Activated CD8-positive, alpha-beta memory T cell treated with anti-CD3 and anti-CD28 coated beads, Interleukin-2, amount 50 U/mL, for 48 hours (primary cell): ENCODE measurements around the gene THEM5.

Source experiments
- DNase-seq: peaks from one replicate; pipeline ENCODE4 v3.0.0-alpha.2; 2020

Gene THEM5

GRCh38 chr1:151838222-151839081 lies 15.1 kb downstream of the THEM5 start:
- DNase-seq: peak; percentile 74

DNA sequence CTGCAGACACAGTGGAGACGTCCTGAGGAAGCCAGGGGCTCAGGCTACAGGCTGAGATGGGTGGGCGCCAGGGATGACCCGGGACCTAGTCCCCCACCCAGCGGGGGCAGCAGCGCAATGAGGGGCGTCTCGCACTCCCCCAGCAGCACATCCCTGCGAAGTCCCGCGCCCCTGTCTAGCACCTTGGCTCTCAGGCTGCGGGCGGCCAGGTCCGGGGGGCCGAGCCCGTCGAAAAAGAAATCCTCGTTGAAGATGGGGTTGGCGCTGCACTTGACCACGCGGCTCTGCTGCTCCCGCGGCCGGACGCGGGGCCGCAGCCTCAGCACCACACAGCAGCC lies 15.7 kb downstream of the THEM5 start:
- no peak for DNase-seq

DNA sequence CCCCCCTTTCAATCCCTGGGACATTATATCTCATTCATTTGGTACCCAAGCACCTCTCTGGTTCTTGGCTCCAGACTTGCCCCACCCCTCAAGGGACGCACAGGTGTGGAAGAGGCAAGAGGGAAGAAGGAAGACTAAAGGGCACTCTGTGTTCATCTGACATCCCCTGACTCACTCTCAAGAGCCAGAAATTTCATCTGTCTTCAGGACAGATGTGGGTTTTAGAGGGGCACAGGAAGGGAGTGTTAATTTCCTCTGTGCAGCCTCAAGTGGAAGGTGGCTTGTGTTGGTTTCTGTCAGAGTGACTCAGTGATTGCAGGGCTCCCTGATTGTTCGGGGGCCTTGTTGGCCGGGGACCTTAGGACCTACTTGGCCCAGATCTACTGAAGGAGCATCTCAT lies 16.3 kb downstream of the THEM5 start:
- DNase-seq: no peak

- no peak for DNase-seq
Measured at GRCh38 chr1:151835596-151835995, 17.9 kb downstream of the THEM5 start.

DNA sequence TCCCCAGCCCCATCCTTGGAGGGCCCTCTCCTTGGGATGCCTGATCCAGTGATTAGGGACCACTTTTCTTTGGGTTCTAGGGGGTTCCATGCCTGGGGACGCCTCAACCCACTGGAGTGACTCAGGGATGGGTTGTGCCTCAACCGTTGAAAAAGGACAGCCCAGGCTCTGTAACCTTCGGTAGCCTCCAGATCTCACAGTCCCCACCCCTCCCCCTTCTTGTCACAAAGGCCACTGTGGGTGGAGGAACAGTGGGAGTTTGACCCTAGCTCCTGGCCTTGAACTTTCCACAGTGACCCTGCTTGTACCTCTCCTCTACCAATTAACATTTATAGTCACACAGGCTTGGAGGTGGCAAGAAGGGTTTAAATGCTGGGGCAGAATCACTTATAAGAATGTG lies 19.3 kb downstream of the THEM5 start:
- no peak for DNase-seq

DNA sequence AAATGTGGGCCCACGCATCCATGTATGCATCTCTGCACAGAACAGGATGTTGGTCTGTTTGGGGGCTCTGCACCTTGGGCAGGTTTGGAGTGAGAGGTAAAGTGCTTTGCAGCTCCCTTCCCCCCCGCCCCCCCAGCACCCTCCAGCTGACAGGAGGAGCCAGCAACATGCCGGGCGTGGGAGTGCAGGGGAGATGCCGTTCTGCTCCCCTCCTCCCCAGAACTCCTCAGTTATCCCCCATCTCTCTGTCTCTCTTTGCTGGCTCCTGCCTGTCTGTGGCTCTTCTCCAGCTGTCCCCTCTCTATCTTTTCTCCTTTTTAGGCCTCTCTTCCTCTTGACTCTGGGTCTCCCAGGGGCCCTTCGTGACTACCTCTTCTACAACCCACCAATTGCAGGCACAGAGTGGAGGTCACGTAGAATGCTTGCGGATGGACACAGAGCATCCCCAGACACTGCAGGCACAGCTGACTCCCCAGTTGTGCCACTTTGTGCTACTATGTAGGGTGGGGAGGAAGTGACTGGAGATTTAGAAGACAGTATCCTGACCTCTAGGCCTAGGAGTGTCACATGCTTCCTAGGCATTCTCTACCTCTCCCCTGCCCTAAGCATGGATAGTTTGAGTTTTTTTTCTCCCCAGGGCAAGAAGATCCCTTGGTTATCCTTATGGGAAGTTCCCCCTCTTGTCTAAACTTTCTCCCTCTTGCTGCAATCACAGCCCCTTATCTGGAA lies 20.2 kb downstream of the THEM5 start:
- no peak for DNase-seq

DNA sequence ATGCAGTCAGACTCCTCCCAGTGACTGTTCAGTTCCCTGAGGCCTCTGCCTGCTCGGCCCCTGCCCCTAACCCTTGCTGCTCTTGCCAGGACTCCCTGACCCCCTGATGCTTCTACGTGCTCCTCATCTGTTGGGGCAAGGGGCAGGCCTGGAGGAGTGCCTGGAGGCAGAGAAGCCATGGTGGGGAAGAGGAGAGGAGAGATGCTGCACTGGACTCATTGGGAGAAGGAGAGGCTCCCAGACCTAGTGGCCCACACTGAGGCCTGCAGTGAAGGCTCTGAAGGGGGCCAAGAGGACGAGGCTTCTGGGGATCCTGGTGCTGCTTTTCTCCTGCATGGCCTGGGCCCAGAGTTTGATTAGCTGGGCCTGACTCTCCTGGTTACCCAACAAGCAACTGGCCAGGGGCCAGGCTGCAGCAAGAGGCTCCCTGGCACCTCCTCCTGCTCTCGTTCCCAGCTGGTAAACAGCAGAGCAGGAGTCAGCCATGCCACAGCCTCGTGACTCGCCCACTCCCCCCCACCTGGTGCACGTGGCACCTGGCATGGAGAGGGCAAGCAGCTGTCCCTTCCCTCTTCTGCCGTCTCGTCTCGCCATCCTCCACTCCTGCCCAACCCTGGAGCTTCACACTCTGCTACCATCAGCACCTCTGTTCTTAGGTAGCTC lies 21.1 kb downstream of the THEM5 start:
- no peak for DNase-seq

GRCh38 chr1:151831605-151832004 lies 21.9 kb downstream of the THEM5 start, which contains the start of gene RORC:
Gene RORC, minus strand, starts transcription at chr1:151831802. Its CDS starts 38 bp downstream, at chr1:151831764.
- DNase-seq: no peak

DNA sequence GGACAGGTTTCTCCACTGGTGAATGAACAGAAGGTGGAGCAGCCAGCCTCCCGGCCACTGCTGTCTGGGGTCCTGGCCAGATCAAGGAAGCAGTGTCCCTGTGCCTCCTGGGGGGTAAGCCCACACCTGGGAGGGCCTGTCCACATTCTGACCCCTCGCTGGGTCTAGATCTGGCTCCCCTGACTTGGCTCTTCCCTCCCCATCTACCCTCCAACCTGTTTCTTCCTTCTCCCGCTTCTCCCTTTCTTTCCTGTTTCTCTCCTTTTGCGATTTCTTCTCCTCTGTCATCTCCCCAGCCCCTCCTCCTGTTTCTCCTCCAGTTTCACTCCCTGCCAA lies 22.3 kb downstream of the THEM5 start:
- DNase-seq: no peak

- no peak for DNase-seq
Measured at GRCh38 chr1:151830055-151830454, 23.5 kb downstream of the THEM5 start.

GRCh38 chr1:151829352-151830046 lies 24.0 kb downstream of the THEM5 start:
- DNase-seq: no peak

- no peak for DNase-seq
Measured at GRCh38 chr1:151828921-151829320, 24.6 kb downstream of the THEM5 start.

DNA sequence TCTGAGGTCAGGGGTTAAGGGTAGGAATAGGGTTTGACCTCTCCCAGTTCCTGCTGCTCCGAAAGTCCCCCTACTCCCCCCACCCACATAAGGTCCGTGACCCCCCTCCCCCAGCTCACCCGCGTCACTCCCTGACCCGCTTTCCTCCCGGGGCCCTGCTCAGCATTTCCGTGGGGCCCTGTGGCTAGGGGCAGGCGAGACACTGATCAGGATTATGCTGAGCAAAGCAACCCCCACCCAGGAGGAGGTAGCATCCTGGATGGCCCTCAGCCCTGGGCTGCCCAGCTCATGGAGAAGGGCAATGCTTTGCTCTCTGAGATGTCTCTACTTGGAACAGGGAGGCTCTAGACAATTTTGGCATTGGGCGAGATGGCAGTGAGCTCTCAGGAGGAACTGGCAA lies 25.7 kb downstream of the THEM5 start:
- DNase-seq: no peak

DNA sequence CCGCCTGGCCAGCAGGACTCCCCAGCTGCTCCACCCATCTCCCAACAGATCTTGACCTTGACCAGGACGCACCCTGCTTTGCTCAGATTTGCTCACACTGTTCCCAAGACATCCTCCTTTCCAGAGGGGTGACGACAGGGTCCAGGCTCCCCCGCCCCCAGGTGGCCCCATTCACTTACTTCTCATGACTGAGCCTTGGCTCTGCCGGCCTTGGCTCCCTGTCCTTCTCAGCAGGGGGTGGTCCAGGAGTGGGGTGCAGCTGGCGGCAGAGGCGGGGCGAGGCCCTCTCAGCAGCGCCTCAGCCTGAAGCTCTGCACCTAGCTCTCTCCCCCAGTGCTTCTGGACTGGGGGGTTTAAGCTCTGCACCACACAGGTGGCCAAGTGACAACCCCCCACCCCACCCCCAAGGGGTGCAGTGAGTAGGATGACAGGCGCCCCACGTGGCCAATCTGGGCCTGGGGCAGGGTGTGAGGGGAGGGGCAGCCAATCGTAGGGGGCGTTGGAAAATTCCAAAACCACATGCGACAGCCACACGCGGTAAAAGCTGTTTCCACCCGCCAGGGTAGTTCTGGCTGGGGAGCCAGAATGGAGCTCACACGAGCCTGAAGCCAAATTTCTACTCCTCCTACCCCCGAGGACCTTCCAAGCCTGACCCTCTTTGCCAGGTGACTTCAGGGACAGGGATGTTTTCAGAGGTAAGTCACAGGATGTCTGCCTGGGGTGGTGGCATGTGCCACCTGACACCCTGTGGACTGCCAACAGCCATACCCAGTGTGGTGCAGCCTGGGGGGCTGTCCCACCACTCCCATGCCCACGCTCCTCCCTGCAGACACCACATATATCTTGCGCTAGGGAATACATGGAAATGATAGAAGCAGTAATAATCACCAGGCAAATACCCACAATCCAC lies 27.5 kb downstream of the THEM5 start:
- no peak for DNase-seq

DNA sequence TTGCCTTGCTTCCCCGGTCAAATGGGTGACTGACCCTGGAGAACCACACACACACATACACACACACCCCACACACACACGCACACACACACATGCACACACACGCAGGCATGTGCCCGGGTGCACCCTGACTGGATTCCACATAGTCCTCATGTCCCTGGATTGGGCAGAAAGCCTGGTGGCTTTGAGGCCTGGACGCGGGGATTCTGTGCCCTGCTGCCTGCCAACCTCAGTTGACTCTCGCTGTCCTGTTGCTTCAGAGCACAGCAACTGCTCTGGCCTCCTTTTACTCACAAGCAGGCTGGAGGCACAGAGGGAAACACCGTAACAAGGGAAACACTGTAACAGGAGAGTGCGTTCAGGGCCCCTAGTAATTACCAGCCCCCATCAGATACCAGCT lies 28.3 kb downstream of the THEM5 start:
- DNase-seq: no peak

GRCh38 chr1:151823175-151823574 lies 30.3 kb downstream of the THEM5 start:
- DNase-seq: no peak

- DNase-seq: peak; percentile 77
Measured at GRCh38 chr1:151822404-151822803, 31.1 kb downstream of the THEM5 start.

DNA sequence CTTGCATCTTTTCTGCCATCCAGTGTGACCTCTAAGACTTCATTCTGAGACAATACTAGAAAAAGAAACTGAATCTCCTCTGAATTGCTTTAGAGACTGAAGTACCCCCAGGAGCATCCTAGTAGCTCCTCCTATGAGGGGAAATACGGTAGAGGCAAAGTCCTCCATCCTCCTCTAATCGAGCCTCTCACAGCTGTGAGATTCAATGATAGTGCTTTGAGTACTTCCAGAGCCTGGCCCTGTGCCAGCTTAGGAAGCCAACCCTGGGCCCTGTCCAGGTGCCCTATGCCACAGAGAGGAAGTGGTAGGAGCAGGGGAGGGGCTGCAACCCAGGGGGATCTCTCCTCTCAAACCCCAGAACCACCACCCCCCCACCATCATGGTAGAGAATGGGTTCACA lies 32.6 kb downstream of the THEM5 start:
- DNase-seq: no peak

DNA sequence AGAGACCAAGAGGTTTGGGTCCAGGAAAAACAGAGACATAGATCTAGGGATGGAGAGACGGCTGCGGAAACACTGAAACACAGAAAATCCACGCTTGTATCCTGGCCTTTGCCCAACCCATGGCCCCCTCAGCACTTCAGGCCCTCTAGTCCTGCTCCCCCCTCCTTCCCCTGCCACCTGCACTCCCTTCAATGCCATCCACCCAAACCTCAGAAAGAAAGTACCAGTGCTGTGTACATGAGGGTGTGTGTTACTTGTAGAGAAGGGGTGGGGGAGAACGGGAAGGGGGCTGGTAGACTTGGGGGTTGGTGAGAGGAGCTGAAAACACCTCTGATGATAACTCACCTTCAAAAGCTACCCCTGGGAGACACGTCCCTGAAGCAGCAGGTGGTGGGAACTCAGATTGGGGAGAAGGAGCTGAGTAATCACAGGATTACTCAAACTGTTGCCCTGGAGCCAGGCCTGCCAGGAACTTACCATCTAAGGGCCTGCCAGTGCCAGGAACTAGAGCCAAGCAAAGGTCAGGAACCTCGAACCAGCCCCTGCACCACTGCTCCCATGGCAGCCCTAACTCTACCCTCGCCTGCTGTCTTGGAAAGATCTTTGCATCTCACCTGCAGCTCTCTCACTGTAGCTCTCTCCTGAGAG lies 33.4 kb downstream of the THEM5 start:
- DNase-seq: peak; percentile 68

DNA sequence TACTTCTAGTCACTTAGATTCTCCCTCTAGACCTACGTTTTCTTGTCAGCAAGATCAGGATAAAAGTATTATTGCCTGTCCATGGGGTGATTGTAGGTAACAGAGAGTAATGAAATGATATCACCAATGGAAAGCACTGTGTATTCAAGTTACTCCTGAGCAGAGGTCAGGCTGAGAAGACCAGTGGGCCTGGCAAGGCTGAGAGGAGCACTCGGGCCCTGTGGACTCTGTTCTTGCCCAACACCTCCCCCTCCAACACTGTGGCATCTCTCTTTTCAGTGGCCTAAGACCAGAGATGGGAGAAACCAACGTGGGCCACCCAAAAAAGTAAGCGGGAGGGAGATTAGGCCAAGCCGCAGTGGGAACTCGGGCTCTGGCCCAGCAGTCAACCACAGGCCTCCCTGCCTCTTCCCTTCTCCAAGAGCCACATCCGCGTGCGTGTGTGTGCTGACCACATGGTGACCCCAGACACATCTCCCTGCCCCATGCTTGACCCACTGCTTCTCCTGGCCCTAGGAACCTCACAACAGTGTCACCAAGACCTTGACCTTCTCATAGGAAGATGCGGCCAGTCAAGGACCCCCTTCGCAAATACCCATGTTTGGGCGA lies 34.2 kb downstream of the THEM5 start:
- DNase-seq: no peak

DNA sequence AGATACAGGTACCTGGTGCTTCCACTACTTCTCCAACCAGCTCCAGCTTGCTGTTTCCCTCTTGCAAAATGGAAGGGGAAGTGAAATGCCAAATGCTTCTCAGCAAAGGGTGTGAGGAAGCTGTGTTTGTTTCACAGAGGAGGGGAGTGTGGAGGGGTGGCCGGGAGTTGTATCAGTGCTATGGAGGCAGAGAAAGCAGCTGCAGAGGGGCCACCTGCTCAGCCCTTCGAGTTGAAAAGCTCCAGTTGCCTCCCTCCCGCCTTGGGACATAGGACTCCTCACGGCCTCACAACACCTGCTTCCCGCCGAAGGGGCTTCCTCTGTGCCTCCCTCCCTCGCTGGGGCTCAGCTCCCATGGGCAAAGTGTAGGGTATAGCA lies 36.2 kb downstream of the THEM5 start:
- no peak for DNase-seq
